ENCODE measurements around the gene GRID2.

GRCh38 chr4:93312299-93312698, 1008.5 kb downstream of the GRID2 start:
- TF ChIP-seq POLR2AphosphoS5 (IDR thresholded peaks at IDR 0.05; ENCODE audit: insufficient read depth in 1 of 2, low read depth in 1 of 2), result no peak
- TF ChIP-seq CTCF (IDR thresholded peaks at IDR 0.05), result no peak
